GM20431 (cell line): Measurements from ENCODE around the gene PAM16.

Source experiments
- in situ Hi-C: fragments of 300-500 bp; cut with MseI, MboI; formaldehyde crosslinking; loops from one replicate; pipeline ENCODE4 v1.15.0; 2020; ENCODE audit warnings: low sequenced_read_pairs; ENCODE audit not compliant: unreplicated experiment

PAM16 gene

DNA sequence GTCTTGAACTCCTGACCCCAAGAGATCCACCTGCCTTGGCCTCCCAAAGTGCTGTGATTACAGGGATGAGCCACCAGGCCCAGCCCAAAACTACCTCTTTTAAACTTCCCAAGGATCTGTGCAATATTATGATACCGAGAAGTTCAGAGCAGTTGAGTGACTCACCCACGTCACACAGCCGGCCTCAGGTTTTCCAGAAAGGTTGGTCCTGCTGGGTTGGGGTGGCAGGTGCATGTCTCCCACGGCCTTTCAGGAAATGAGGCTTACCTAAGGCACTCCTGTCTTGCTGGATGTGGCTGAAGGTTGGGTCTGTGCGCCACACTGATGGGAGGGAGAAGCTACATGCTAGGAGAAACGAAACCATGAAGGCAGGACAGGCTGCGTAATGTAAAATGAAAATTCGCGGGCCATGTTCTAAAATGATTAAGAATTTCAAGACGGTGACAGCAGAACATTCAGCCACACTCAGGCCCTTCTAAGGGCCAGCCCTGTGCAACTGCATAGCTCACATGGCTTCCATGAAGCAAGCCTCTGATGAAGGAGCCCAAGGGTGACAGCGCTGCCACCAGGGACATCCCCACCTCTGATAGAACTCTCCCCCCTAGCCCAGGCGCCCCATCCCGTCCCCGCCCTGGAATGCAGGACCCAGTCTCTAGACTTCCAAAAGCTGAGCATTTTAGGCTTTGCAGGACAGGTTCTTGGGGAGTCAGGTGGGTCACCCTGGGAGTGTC is 41.9 kb downstream of the PAM16 start:
- in situ Hi-C loops, result no loop called here

- in situ Hi-C loops, result no loop called here
Observed at GRCh38 chr16:4307215-4308037, 43.7 kb downstream of the PAM16 start.

- in situ Hi-C loops, result no loop called here
Observed at GRCh38 chr16:4306470-4307214, 44.5 kb downstream of the PAM16 start.

DNA sequence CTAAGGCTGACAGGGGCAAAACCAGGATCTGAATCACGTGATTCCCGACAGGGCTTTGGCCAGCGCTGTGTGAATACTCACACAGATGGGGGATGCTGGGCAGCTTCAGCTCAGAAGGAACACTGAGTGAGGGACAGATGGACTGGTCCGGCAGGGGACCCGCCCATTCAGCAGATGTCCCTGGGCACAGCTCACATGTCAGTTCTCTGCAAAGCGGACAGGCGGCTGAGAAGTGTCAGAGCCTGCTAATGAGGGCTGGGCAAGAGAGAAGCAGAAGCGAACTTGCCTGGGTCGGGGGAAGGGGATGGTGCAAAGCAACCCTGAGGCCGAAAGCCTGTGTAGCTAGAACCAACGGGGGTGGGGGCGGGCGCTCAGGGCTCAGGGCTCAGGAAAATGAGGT is 47.1 kb downstream of the PAM16 start:
- in situ Hi-C loops, result no loop called here

- in situ Hi-C loops, result no loop called here
Observed at GRCh38 chr16:4301968-4302367, 49.2 kb downstream of the PAM16 start.

DNA sequence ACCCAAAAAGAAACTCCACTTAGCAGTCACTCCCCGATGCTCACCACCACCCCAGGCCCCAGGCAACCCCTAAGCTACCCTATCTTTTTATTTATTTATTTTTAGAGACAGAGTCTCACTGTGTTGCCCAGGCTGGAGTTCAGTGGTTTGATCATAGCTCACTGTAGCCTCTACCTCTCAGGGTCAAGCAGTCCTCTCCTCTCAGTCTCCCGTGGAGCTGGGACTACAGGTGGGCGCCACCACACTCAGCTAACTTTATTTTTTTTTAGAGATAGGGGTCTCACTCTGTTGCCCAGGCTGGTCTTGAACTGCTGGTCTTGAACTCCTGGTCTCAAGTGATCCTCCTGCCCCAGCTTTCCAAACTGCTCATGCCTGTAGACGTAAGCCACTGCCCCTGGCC is 49.9 kb downstream of the PAM16 start:
- in situ Hi-C loops, result no loop called here

GRCh38 chr16:4298761-4299522 is 52.2 kb downstream of the PAM16 start:
- in situ Hi-C loops, result no loop called here

- in situ Hi-C loops, result no loop called here
Observed at GRCh38 chr16:4297480-4297879, 53.6 kb downstream of the PAM16 start.

DNA sequence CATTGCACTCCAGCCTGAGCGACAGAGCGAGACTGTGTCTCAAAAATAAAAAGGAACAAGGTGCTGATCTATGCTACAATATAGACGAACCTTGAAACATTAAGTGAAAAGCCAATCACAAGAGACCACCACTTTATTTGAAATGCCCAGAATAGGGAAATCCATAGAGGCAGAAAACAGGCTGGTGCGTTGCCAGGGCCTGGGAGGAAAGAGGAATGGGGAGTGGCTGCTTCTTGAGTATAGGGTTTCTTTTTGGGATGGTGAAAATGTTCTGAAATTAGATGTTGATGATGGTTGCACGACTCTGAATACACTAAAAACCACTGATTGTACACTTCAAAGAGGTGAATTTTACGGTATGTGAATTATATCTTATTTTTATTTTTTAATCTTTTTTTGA is 55.5 kb downstream of the PAM16 start:
- in situ Hi-C loops, result no loop called here

- in situ Hi-C loops, result no loop called here
Observed at GRCh38 chr16:4293822-4294457, 57.2 kb downstream of the PAM16 start.

DNA sequence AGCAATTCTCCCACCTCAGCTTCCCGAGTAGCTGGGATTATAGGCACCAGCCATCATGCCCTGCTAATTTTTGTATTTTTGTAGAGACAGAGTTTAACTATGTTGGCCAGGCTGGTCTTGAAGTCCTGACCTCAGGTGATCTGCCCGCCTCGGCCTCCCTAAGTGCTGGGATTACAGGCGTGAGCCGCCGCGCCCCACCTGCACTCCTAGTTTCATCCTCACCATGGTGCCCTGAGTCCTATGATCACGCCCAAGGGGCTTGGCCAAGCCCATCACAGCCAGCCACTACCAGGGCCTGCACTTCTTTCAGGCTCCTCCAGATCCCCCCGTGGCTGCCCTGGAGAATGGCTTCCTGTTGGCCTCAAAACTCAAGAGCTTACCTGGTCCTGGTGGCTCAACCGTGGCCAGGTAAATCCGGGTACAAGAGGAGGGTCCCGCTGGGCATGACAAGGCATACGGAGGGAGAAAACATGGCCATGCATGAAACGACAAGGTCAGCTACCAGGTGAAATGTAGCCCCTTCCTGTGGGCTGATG is 57.9 kb downstream of the PAM16 start:
- in situ Hi-C loops, result no loop called here

GRCh38 chr16:4291699-4292098 is 59.4 kb downstream of the PAM16 start:
- in situ Hi-C loops, result no loop called here
